Measurements from ENCODE around the gene EXOSC10.
"Not testable (repeated sequence)": the region's sequence is repeated elsewhere in the genome, so short reads cannot be mapped to it uniquely, and the experiment has no call there.

GRCh38 chr1:11083784-11084183, 15.9 kb downstream of the EXOSC10 start:
- not testable (repeated sequence) for TF ChIP-seq ZNF671 (CRISPR knock-in tag; IDR thresholded peaks at IDR 0.05); USF2 (CRISPR knock-in tag; IDR thresholded peaks at IDR 0.05); CTCF (IDR thresholded peaks at IDR 0.05); RELA (CRISPR knock-in tag; IDR thresholded peaks at IDR 0.05; ENCODE audit: borderline replicate concordance); CDX4 (CRISPR knock-in tag; IDR thresholded peaks at IDR 0.05; ENCODE audit: borderline replicate concordance); CREM (CRISPR knock-in tag; IDR thresholded peaks at IDR 0.05)
- TF ChIP-seq, protein P1, sequence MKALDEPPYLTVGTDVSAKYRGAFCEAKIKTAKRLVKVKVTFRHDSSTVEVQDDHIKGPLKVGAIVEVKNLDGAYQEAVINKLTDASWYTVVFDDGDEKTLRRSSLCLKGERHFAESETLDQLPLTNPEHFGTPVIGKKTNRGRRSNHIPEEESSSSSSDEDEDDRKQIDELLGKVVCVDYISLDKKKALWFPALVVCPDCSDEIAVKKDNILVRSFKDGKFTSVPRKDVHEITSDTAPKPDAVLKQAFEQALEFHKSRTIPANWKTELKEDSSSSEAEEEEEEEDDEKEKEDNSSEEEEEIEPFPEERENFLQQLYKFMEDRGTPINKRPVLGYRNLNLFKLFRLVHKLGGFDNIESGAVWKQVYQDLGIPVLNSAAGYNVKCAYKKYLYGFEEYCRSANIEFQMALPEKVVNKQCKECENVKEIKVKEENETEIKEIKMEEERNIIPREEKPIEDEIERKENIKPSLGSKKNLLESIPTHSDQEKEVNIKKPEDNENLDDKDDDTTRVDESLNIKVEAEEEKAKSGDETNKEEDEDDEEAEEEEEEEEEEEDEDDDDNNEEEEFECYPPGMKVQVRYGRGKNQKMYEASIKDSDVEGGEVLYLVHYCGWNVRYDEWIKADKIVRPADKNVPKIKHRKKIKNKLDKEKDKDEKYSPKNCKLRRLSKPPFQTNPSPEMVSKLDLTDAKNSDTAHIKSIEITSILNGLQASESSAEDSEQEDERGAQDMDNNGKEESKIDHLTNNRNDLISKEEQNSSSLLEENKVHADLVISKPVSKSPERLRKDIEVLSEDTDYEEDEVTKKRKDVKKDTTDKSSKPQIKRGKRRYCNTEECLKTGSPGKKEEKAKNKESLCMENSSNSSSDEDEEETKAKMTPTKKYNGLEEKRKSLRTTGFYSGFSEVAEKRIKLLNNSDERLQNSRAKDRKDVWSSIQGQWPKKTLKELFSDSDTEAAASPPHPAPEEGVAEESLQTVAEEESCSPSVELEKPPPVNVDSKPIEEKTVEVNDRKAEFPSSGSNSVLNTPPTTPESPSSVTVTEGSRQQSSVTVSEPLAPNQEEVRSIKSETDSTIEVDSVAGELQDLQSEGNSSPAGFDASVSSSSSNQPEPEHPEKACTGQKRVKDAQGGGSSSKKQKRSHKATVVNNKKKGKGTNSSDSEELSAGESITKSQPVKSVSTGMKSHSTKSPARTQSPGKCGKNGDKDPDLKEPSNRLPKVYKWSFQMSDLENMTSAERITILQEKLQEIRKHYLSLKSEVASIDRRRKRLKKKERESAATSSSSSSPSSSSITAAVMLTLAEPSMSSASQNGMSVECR (CRISPR knock-in tag; IDR thresholded peaks at IDR 0.05; ENCODE audit: borderline replicate concordance) = not testable (repeated sequence)
